Panc1 (cell line): Measurements from ENCODE around the gene ZBTB12. TPM values are rescaled to one million over a fixed set of nuclear protein-coding genes. Genes with fewer than 3 reads are reported as not detected.

ENCODE experiments used
- ATAC-seq: fragments of 200-7000 bp; cut with Tn5 transposase; 2 replicates; pipeline ENCODE4 v1.9.1; 2020; ENCODE audit warnings: mild to moderate bottlenecking, moderate library complexity
- BruUV-seq: library from RNA; stranded (reverse); fragments of 400-500 nt; replicated peaks from 2 replicates; lab custom pipeline; 2021; lab: Mats Ljungman, UMichigan
- CTCF ChIA-PET: fragments of 300-600 bp; sonication (Branson Sonifier 250); formaldehyde crosslinking; loops from one replicate; lab custom pipeline; 2022; ENCODE audit warnings: antibody characterized with exemption; lab: Charles Lee
- POLR2A ChIA-PET: fragments of 300-600 bp; sonication (Branson Sonifier 250); formaldehyde crosslinking; loops from one replicate; lab custom pipeline; 2022; ENCODE audit warnings: antibody characterized with exemption; lab: Charles Lee
- DNase-seq: peaks from one replicate; pipeline ENCODE4 v3.0.0-alpha.2; 2010; ENCODE audit warnings: low read depth, low spot score
- H3K27ac ChIP-seq: 2 replicates; pipeline ENCODE4 v1.5.1; 2011; ENCODE audit warnings: mild to moderate bottlenecking, low read length, inconsistent platforms
- H3K27me3 ChIP-seq: fragments of 200-500 bp; sonication (Bioruptor generic); 2 replicates; pipeline ENCODE4 v1.6.0; 2014; ENCODE audit warnings: low read length, inconsistent platforms; ENCODE audit not compliant: control insufficient read depth, insufficient read depth
- H3K36me3 ChIP-seq: fragments of 200-500 bp; sonication (Bioruptor generic); 2 replicates; pipeline ENCODE4 v1.5.1; 2014; ENCODE audit warnings: inconsistent platforms, mild to moderate bottlenecking, low read length, moderate library complexity; ENCODE audit not compliant: control insufficient read depth, insufficient read depth
- H3K4me1 ChIP-seq: 2 replicates; pipeline ENCODE4 v1.5.1; 2011; ENCODE audit warnings: inconsistent platforms, mild to moderate bottlenecking, low read length, moderate library complexity; ENCODE audit not compliant: control insufficient read depth, insufficient read depth
- H3K4me3 ChIP-seq, 2 experiments: 2 replicates each; pipeline ENCODE4 v1.5.1; 2011 to 2012; ENCODE audit warnings: low read depth in 2 of 2, low read length in 2 of 2, mild to moderate bottlenecking in 2 of 2, inconsistent platforms in 1 of 2, moderate library complexity in 1 of 2
- H3K9me3 ChIP-seq: fragments of 200-500 bp; sonication (Bioruptor generic); 2 replicates; pipeline ENCODE4 v1.5.1; 2014; ENCODE audit warnings: low read depth, mild to moderate bottlenecking, inconsistent platforms, low read length, moderate library complexity; ENCODE audit not compliant: control insufficient read depth, insufficient read depth
- CTCF ChIP-seq: fragments of 450-650 bp; IDR thresholded peaks from 2 replicates; pipeline ENCODE4 v1.5.1; 2017; ENCODE audit warnings: mild to moderate bottlenecking
- POLR2AphosphoS5 ChIP-seq: IDR thresholded peaks from 2 replicates; pipeline ENCODE4 v1.6.1; 2012; ENCODE audit warnings: mild to moderate bottlenecking, low read depth, low read length, moderate library complexity
- REST ChIP-seq, 2 experiments: IDR thresholded peaks; 2 replicates each; pipeline ENCODE4 v1.6.1; 2011 to 2012; ENCODE audit warnings: low read depth in 2 of 2, control low read depth in 1 of 2, low read length in 1 of 2, mild to moderate bottlenecking in 1 of 2, moderate library complexity in 1 of 2; ENCODE audit not compliant: insufficient read depth in 1 of 2
- SIN3A ChIP-seq: IDR thresholded peaks from 2 replicates; pipeline ENCODE4 v1.6.1; 2012; ENCODE audit warnings: low read depth, mild to moderate bottlenecking, low read length, moderate library complexity, borderline replicate concordance; ENCODE audit not compliant: insufficient read depth
- TCF7L2 ChIP-seq: IDR thresholded peaks from 2 replicates; pipeline ENCODE4 v1.6.1; 2011; ENCODE audit warnings: mild to moderate bottlenecking, low read depth, low read length, inconsistent platforms
- in situ Hi-C: cut with HindIII; loops from 2 replicates; pipeline ENCODE4 v1.10.0; 2016; ENCODE audit warnings: low sequenced_read_pairs, low pct_unique_long_range_greater_than_20kb
- intact Hi-C: fragments of 100-400 bp; cut with micrococcal nuclease; formaldehyde crosslinking; loops from one replicate; pipeline ENCODE4 v1.10.0; 2022; ENCODE audit not compliant: unreplicated experiment
- total RNA-seq: library from RNA; stranded (reverse); gene quantifications from one replicate; pipeline ENCODE4 v1.2.1, GENCODE V29; 2021; ENCODE audit not compliant: unreplicated experiment

The ZBTB12 gene
- total RNA-seq, 1 experiment from 2014 or later: 9.4 TPM

GRCh38 chr6:31861150-31861549 is 40.7 kb downstream of the ZBTB12 start:
- ATAC-seq: no peak
- TF ChIP-seq POLR2AphosphoS5: no peak
- TF ChIP-seq SIN3A: no peak
- TF ChIP-seq CTCF: no peak
- no peak for TF ChIP-seq TCF7L2
- TF ChIP-seq REST (IDR thresholded peaks at IDR 0.05; ENCODE audit: insufficient read depth in 1 of 2, low read depth in 2 of 2, low read length in 1 of 2): no peak
- POLR2A ChIA-PET: no interaction called here
- H3K36me3 ChIP-seq: no peaks in the 10 kb centered on the region; the same call in 1 of the 2 replicates
- intact Hi-C loops: no loop called here
- in situ Hi-C loops: no loop called here
- DNase-seq: no peak
- H3K4me1 ChIP-seq: peaks cover 25% of the 10 kb centered on the region
- H3K4me3 ChIP-seq: peak overlapping the region in 1 of 2 experiments; percentile 62; a peak in 1 of 4 replicates
- BruUV-seq: no TSS peak
- H3K27ac ChIP-seq: 0 out of 2 replicates have a peak overlapping the region, but pooled peaks have one; percentile 19
- no peaks in the 10 kb centered on the region for H3K9me3 ChIP-seq
- H3K27me3 ChIP-seq: no peaks in the 10 kb centered on the region
- CTCF ChIA-PET: no interaction called here

GRCh38 chr6:31860349-31860748 is 41.5 kb downstream of the ZBTB12 start:
- intact Hi-C loops (no loop called here), in situ Hi-C loops (no loop called here)
- CTCF ChIA-PET: no interaction called here
- ATAC-seq: no peak
- Histone ChIP-seq H3K4me1 (peaks cover 17% of the 10 kb centered on the region), H3K27me3 (no peaks in the 10 kb centered on the region), H3K4me3 (no peak overlapping the region), H3K27ac (no peak overlapping the region), H3K36me3 (no peaks in the 10 kb centered on the region; the same call in 1 of the 2 replicates), H3K9me3 (no peaks in the 10 kb centered on the region)
- POLR2A ChIA-PET: no interaction called here
- no peak for TF ChIP-seq SIN3A
- no peak for TF ChIP-seq POLR2AphosphoS5
- TF ChIP-seq REST (IDR thresholded peaks at IDR 0.05; ENCODE audit: insufficient read depth in 1 of 2, low read depth in 2 of 2, low read length in 1 of 2): no peak
- no peak for TF ChIP-seq TCF7L2
- TF ChIP-seq CTCF: no peak
- no peak for DNase-seq
- BruUV-seq: no TSS peak
